Caco-2 (cell line): ENCODE results near the gene FGF5. TPM values are rescaled to one million over a fixed set of nuclear protein-coding genes. Genes with fewer than 3 reads are reported as not detected.

Experiments
- BruUV-seq: library from RNA; stranded (reverse); fragments of 400-500 nt; replicated peaks from 2 replicates; lab custom pipeline; 2021; lab: Mats Ljungman, UMichigan
- CTCF ChIA-PET: fragments of 300-600 bp; sonication (Branson Sonifier 250); formaldehyde crosslinking; loops from one replicate; lab custom pipeline; 2022; ENCODE audit warnings: antibody characterized with exemption; lab: Charles Lee
- POLR2A ChIA-PET: fragments of 300-600 bp; sonication (Branson Sonifier 250); formaldehyde crosslinking; loops from one replicate; lab custom pipeline; 2022; ENCODE audit warnings: antibody characterized with exemption; lab: Charles Lee
- DNase-seq, 2 experiments: peaks; one replicate each; pipeline versions ENCODE4 v3.0.0 to v3.0.0-alpha.2; 2020 to 2022
- H3K27me3 ChIP-seq: replicated peaks from 2 replicates; pipeline ENCODE4 v1.6.0; 2011; ENCODE audit warnings: low read length; ENCODE audit not compliant: control insufficient read depth, insufficient read depth
- H3K36me3 ChIP-seq: 2 replicates; pipeline ENCODE4 v1.5.1; 2011; ENCODE audit warnings: low read length; ENCODE audit not compliant: control insufficient read depth, insufficient read depth
- H3K4me1 ChIP-seq: fragments of 250-450 bp; sonication (Bioruptor Pico); 2 replicates; pipeline ENCODE4 v1.5.1; 2020; ENCODE audit warnings: mild to moderate bottlenecking
- H3K4me3 ChIP-seq: 2 replicates; pipeline ENCODE4 v1.5.1; 2011; ENCODE audit warnings: low read depth, mild to moderate bottlenecking, control low read depth, low read length
- H3K9me3 ChIP-seq: fragments of 250-450 bp; sonication (Bioruptor Pico); 2 replicates; pipeline ENCODE4 v1.5.1; 2020; ENCODE audit warnings: mild to moderate bottlenecking, moderate library complexity
- H3K27ac Mint-ChIP-seq: one replicate; pipeline ENCODE4 v1.8.0; 2022; ENCODE audit warnings: mixed read lengths; ENCODE audit not compliant: unreplicated experiment
- H3K27me3 Mint-ChIP-seq: one replicate; pipeline ENCODE4 v1.8.0; 2022; ENCODE audit warnings: mixed read lengths; ENCODE audit not compliant: insufficient read depth, unreplicated experiment
- H3K36me3 Mint-ChIP-seq: one replicate; pipeline ENCODE4 v1.8.0; 2022; ENCODE audit warnings: mild to moderate bottlenecking, mixed read lengths; ENCODE audit not compliant: insufficient read depth, unreplicated experiment
- H3K4me1 Mint-ChIP-seq: one replicate; pipeline ENCODE4 v1.8.0; 2022; ENCODE audit warnings: low read depth, mixed read lengths; ENCODE audit not compliant: unreplicated experiment
- H3K4me3 Mint-ChIP-seq: one replicate; pipeline ENCODE4 v1.8.0; 2022; ENCODE audit warnings: mild to moderate bottlenecking, moderate library complexity, mixed read lengths; ENCODE audit not compliant: unreplicated experiment
- H3K9me3 Mint-ChIP-seq: one replicate; pipeline ENCODE4 v1.8.0; 2022; ENCODE audit warnings: mixed read lengths; ENCODE audit not compliant: unreplicated experiment
- intact Hi-C: fragments of 100-400 bp; cut with micrococcal nuclease; formaldehyde crosslinking; loops from one replicate; pipeline ENCODE4 v1.10.0; 2022; ENCODE audit not compliant: unreplicated experiment
- total RNA-seq: library from RNA; stranded (reverse); gene quantifications from 2 replicates; pipeline ENCODE4 v1.2.3, GENCODE V29; 2022
- TF ChIP-seq, protein P1 (sequence below), 2 experiments: fragments of 200-600 bp in 1 of 2; IDR thresholded peaks; 1 replicate in 1 of 2; 2 replicates in 1 of 2; pipeline versions ENCODE4 v1.5.1 to v1.8.0; 2011 to 2022; ENCODE audit warnings: antibody characterized with exemption in 1 of 2, control low read depth in 1 of 2, inconsistent platforms in 1 of 2, low read depth in 1 of 2, low read length in 1 of 2, mild to moderate bottlenecking in 1 of 2, moderate library complexity in 1 of 2; ENCODE audit not compliant: insufficient read depth in 1 of 2, severe bottlenecking in 1 of 2, unreplicated experiment in 1 of 2

FGF5 gene
- total RNA-seq, 1 experiment from 2014 or later = not detected

DNA sequence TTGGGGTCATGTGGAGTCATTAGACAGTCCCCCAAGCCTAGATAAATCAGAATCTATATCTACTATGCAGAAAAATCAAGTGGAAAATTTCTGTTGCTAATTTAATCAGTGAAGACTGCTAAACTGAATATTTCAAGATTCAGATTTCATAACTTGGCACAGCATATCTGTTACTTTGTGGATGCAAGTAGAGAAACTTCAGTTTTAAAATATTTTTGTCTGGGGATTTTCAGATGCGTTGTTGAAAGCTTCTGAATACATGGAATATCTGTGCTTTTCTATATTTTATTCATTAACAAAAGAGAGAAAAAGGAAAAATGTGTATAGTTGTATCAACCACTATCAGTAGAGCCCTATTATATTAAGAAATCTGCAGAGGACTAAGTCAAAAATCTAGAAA is 4.4 kb downstream of the FGF5 start:
- no peaks in the 10 kb centered on the region for H3K9me3 Mint-ChIP-seq
- no peak for DNase-seq
- H3K4me1 ChIP-seq = no peaks in the 10 kb centered on the region
- ChIA-PET CTCF (no interaction called here), POLR2A (no interaction called here)
- H3K27me3 Mint-ChIP-seq = peaks cover 4% of the 10 kb centered on the region
- H3K4me3 ChIP-seq = no peak overlapping the region
- no peaks in the 10 kb centered on the region for H3K27me3 ChIP-seq
- TF ChIP-seq, protein P1, sequence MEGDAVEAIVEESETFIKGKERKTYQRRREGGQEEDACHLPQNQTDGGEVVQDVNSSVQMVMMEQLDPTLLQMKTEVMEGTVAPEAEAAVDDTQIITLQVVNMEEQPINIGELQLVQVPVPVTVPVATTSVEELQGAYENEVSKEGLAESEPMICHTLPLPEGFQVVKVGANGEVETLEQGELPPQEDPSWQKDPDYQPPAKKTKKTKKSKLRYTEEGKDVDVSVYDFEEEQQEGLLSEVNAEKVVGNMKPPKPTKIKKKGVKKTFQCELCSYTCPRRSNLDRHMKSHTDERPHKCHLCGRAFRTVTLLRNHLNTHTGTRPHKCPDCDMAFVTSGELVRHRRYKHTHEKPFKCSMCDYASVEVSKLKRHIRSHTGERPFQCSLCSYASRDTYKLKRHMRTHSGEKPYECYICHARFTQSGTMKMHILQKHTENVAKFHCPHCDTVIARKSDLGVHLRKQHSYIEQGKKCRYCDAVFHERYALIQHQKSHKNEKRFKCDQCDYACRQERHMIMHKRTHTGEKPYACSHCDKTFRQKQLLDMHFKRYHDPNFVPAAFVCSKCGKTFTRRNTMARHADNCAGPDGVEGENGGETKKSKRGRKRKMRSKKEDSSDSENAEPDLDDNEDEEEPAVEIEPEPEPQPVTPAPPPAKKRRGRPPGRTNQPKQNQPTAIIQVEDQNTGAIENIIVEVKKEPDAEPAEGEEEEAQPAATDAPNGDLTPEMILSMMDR (IDR thresholded peaks at IDR 0.05; ENCODE audit: insufficient read depth in 1 of 2, low read depth in 1 of 2, low read length in 1 of 2, severe bottlenecking in 1 of 2, unreplicated experiment in 1 of 2) = no peak
- intact Hi-C loops = no loop called here
- H3K4me1 Mint-ChIP-seq = no peaks in the 10 kb centered on the region
- no peak overlapping the region for H3K27ac Mint-ChIP-seq
- no peaks in the 10 kb centered on the region for H3K36me3 ChIP-seq
- no peak overlapping the region for H3K4me3 Mint-ChIP-seq
- no peaks in the 10 kb centered on the region for H3K36me3 Mint-ChIP-seq
- no peaks in the 10 kb centered on the region for H3K9me3 ChIP-seq
- BruUV-seq = no TSS peak

DNA sequence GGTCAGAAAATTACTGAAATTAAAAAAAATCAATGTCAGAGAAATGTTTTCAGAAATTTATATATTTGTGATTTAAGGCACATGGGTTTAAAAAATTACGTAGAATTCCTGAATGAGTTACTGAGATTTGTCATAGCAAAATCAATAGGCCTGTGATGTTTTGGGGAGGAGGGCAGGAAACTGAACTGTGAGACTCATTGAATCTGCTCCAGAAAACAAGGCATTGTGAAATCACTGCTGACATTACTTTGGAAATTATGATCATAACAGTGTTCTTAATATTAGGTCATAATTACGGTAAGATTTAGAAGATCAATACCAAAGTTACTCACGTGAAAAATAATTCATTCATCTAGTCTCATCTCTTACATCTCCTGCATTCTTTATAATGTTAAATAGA is 5.3 kb downstream of the FGF5 start:
- no peak for DNase-seq
- Histone ChIP-seq H3K4me1 (no peaks in the 10 kb centered on the region), H3K9me3 (no peaks in the 10 kb centered on the region), H3K36me3 (no peaks in the 10 kb centered on the region), H3K27me3 (no peaks in the 10 kb centered on the region), H3K4me3 (no peak overlapping the region)
- intact Hi-C loops = no loop called here
- H3K4me1 Mint-ChIP-seq = no peaks in the 10 kb centered on the region
- POLR2A ChIA-PET = no interaction called here
- H3K27me3 Mint-ChIP-seq = peaks cover 4% of the 10 kb centered on the region
- no peaks in the 10 kb centered on the region for H3K36me3 Mint-ChIP-seq
- no TSS peak for BruUV-seq
- H3K9me3 Mint-ChIP-seq = no peaks in the 10 kb centered on the region
- CTCF ChIA-PET = no interaction called here
- no peak overlapping the region for H3K27ac Mint-ChIP-seq
- no peak overlapping the region for H3K4me3 Mint-ChIP-seq
- TF ChIP-seq, protein P1 (IDR thresholded peaks at IDR 0.05; ENCODE audit: insufficient read depth in 1 of 2, low read depth in 1 of 2, low read length in 1 of 2, severe bottlenecking in 1 of 2, unreplicated experiment in 1 of 2) = no peak

DNA sequence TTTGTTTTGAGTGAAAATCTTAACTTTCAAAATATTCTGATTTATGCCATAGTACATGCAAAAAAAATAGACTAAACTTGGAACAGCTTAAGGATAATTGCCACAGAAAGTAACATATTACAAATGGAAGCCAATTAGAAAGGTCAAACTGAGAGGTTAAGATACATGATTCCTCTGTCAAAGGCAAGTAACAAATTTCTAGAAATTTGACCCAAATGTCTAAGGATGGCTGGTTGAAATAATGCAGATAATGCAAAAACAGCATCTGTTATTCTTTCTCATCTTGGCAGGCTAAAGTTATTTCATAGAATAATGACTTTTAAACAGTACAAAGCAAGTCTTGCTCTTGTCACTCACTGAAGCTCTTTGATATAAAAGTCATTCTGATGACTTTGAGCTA is 10.5 kb downstream of the FGF5 start:
- TF ChIP-seq, protein P1 (IDR thresholded peaks at IDR 0.05; ENCODE audit: insufficient read depth in 1 of 2, low read depth in 1 of 2, low read length in 1 of 2, severe bottlenecking in 1 of 2, unreplicated experiment in 1 of 2) = no peak
- H3K27me3 Mint-ChIP-seq = peaks cover 5% of the 10 kb centered on the region
- BruUV-seq = no TSS peak
- no peak overlapping the region for H3K4me3 ChIP-seq
- H3K27ac Mint-ChIP-seq = no peak overlapping the region
- no peaks in the 10 kb centered on the region for H3K27me3 ChIP-seq
- no peaks in the 10 kb centered on the region for H3K36me3 Mint-ChIP-seq
- H3K4me3 Mint-ChIP-seq = no peak overlapping the region
- ChIA-PET CTCF (no interaction called here), POLR2A (no interaction called here)
- no peaks in the 10 kb centered on the region for H3K4me1 Mint-ChIP-seq
- no peaks in the 10 kb centered on the region for H3K9me3 Mint-ChIP-seq
- DNase-seq = no peak
- no peaks in the 10 kb centered on the region for H3K36me3 ChIP-seq
- no peaks in the 10 kb centered on the region for H3K9me3 ChIP-seq
- H3K4me1 ChIP-seq = no peaks in the 10 kb centered on the region
- intact Hi-C loops = no loop called here
